Measurements from ENCODE around the gene SFMBT1.

Gene SFMBT1

GRCh38 chr3:52978109-52978754 is 67.6 kb downstream of the SFMBT1 start:
- H3K27ac Mint-ChIP-seq: no peak overlapping the region
- H3K36me3 Mint-ChIP-seq (ENCODE audit: low read depth): peaks cover 5% of the 10 kb centered on the region
- H3K4me1 Mint-ChIP-seq: peaks cover under 1% of the 10 kb centered on the region
- H3K9me3 Mint-ChIP-seq: peaks cover 11% of the 10 kb centered on the region
- DNase-seq: no peak
- TF ChIP-seq CTCF (IDR thresholded peaks at IDR 0.05): no peak
- H3K27me3 Mint-ChIP-seq (ENCODE audit: low read depth, poor library complexity): peaks cover 4% of the 10 kb centered on the region
- H3K4me3 Mint-ChIP-seq: no peak overlapping the region

- H3K27ac Mint-ChIP-seq: no peak overlapping the region
Observed at GRCh38 chr3:52973806-52974205, 72.1 kb downstream of the SFMBT1 start.

GRCh38 chr3:52971895-52972294 is 74.0 kb downstream of the SFMBT1 start:
- TF ChIP-seq CTCF (IDR thresholded peaks at IDR 0.05): no peak
- no peaks in the 10 kb centered on the region for H3K4me1 Mint-ChIP-seq
- no peak for DNase-seq
- peaks cover 2% of the 10 kb centered on the region for H3K27me3 Mint-ChIP-seq (ENCODE audit: low read depth, poor library complexity)
- no peak overlapping the region for H3K4me3 Mint-ChIP-seq
- no peaks in the 10 kb centered on the region for H3K9me3 Mint-ChIP-seq
- peak overlapping the region; percentile 20 for H3K27ac Mint-ChIP-seq
- peaks cover 22% of the 10 kb centered on the region for H3K36me3 Mint-ChIP-seq (ENCODE audit: low read depth)

More at GRCh38 chr3:52973806-52974205, 72.1 kb downstream of the SFMBT1 start:
- peaks cover 6% of the 10 kb centered on the region for H3K27me3 Mint-ChIP-seq (ENCODE audit: low read depth, poor library complexity)
- no peak for DNase-seq
- H3K9me3 Mint-ChIP-seq: no peaks in the 10 kb centered on the region
- no peaks in the 10 kb centered on the region for H3K4me1 Mint-ChIP-seq
- TF ChIP-seq CTCF (IDR thresholded peaks at IDR 0.05): no peak
- peaks cover 7% of the 10 kb centered on the region for H3K36me3 Mint-ChIP-seq (ENCODE audit: low read depth)
- no peak overlapping the region for H3K4me3 Mint-ChIP-seq

GRCh38 chr3:52967398-52967797 is 78.5 kb downstream of the SFMBT1 start:
- peaks cover 46% of the 10 kb centered on the region for H3K36me3 Mint-ChIP-seq (ENCODE audit: low read depth)
- no peak for TF ChIP-seq CTCF (IDR thresholded peaks at IDR 0.05)
- no peaks in the 10 kb centered on the region for H3K27me3 Mint-ChIP-seq (ENCODE audit: low read depth, poor library complexity)
- no peak overlapping the region for H3K4me3 Mint-ChIP-seq
- DNase-seq: no peak
- peaks cover 14% of the 10 kb centered on the region for H3K9me3 Mint-ChIP-seq
- H3K27ac Mint-ChIP-seq: no peak overlapping the region
- H3K4me1 Mint-ChIP-seq: no peaks in the 10 kb centered on the region

- H3K4me3 Mint-ChIP-seq: no peak overlapping the region
- no peak for TF ChIP-seq CTCF (IDR thresholded peaks at IDR 0.05)
- H3K27me3 Mint-ChIP-seq (ENCODE audit: low read depth, poor library complexity): peaks cover 3% of the 10 kb centered on the region
- H3K27ac Mint-ChIP-seq: no peak overlapping the region
- no peaks in the 10 kb centered on the region for H3K4me1 Mint-ChIP-seq
- peaks cover 14% of the 10 kb centered on the region for H3K9me3 Mint-ChIP-seq
- DNase-seq: no peak
- peaks cover 36% of the 10 kb centered on the region for H3K36me3 Mint-ChIP-seq (ENCODE audit: low read depth)
Observed at GRCh38 chr3:52962160-52962559, 83.7 kb downstream of the SFMBT1 start.

GRCh38 chr3:52959773-52960172 is 86.1 kb downstream of the SFMBT1 start:
- H3K4me1 Mint-ChIP-seq: no peaks in the 10 kb centered on the region
- peaks cover 4% of the 10 kb centered on the region for H3K27me3 Mint-ChIP-seq (ENCODE audit: low read depth, poor library complexity)
- H3K9me3 Mint-ChIP-seq: peaks cover 9% of the 10 kb centered on the region
- no peak for DNase-seq
- H3K36me3 Mint-ChIP-seq (ENCODE audit: low read depth): peaks cover 30% of the 10 kb centered on the region
- no peak overlapping the region for H3K27ac Mint-ChIP-seq
- no peak for TF ChIP-seq CTCF (IDR thresholded peaks at IDR 0.05)
- H3K4me3 Mint-ChIP-seq: no peak overlapping the region

Data from nephron progenitor cell (in vitro differentiated cells).